ENCODE data around the gene SHISA7.

Gene SHISA7

DNA sequence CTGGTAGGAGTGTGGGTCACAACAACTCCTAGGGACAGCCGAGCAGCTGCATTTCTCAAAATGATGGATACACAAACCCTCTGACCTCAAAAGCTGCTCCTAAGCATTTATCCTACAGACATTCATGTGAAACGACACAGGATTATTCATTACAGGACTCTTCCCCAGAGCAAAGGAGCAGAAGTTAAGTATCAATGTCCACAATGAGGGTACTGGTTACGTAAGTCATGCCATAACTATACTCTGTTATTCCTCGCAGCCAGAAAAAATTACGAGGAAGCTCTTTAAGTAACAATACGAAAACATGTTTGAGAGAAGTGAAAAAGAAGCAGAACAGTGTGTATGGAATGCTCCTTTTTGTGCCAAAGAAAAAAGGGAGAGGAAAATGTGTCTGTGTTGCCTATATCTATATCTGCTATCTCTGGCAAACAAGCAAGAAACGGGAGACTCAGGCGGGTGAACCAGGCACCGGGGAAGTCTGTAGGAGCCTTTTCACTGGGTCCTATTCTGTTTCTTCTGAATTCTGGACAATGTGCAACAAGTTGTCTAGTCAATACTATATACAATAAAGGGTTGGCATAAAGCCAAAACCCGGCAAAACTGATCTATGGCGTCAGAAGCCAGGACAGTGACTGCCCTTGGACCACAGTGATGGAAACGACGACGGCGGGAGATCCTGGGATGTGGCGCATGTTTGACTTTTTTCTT lies 17.0 kb upstream of the SHISA7 start (continued):
- no peak for TF ChIP-seq POU6F1 (CRISPR knock-in tag; IDR thresholded peaks at IDR 0.05; ENCODE audit: borderline replicate concordance, low read depth)

DNA sequence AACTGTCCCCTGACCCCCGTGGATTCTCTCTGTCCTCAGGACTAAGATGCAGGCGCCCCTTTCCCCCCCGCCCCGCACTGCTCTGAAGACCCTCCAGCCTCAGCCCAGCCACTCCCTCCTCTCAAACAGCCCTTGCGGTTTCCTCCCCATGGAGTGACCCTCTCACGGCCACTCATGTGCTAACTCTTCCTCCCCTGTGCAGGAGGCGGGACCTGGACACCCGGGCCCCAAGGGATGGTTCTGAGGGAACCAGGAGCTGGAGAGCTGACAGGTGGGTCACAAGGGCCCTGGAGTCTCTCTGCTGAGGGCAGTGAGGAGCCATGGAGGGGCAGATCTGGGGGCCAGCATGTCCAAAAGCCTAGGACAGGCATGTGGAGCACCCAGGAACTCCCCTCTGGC lies 16.4 kb upstream of the SHISA7 start:
- no peak for ATAC-seq
- TF ChIP-seq BACH2 (CRISPR knock-in tag; IDR thresholded peaks at IDR 0.05; ENCODE audit: borderline replicate concordance) (no peak), ZNF8 (CRISPR knock-in tag; IDR thresholded peaks at IDR 0.05) (no peak), ISL1 (CRISPR knock-in tag; IDR thresholded peaks at IDR 0.05) (no peak)

DNA sequence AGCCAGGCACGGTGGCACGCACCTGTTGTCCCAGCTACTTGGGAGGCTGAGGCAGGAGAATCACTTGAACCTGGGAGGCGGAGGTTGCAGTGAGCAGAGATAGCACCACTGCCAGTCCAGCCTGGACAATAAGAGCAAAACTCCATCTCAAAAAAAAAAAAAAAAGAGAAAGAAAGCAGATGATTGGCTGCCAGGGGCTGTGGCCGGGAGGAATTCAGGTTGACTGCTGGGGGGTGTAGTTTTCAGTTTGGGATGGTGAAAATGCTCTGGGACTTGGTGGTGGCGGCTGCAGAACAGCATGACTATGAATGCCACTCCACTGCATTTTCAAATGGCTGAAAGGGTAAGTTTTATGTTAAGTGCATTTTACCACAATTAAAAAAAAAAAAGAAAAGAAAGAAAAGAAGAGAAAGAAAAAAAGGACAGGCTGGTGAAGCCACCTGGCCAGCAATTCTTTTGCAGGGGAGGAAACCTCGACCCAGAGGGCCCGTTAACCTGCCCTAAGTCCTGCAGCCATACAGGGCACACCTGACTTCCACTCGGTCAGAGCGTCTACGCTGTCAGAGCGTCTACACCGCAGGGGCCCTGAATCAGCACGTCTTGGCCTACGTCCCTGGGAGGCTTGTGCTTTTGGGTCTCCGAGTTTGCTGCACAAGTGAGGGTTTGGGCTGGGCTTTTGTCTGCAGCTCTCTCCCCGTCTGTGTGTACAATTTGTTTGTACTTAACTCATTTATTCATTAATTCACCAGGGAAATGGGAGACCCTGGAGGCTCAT lies 14.8 kb upstream of the SHISA7 start:
- TF ChIP-seq PPARA (CRISPR knock-in tag; IDR thresholded peaks at IDR 0.05; ENCODE audit: borderline replicate concordance) = no peak
- TF ChIP-seq BACH2 (CRISPR knock-in tag; IDR thresholded peaks at IDR 0.05; ENCODE audit: borderline replicate concordance) = no peak
- no peak for TF ChIP-seq ARNTL (CRISPR knock-in tag; IDR thresholded peaks at IDR 0.05; ENCODE audit: borderline replicate concordance, low read depth)
- no peak for TF ChIP-seq CREB5 (CRISPR knock-in tag; IDR thresholded peaks at IDR 0.05; ENCODE audit: low read depth)
- TF ChIP-seq TOX (CRISPR knock-in tag; IDR thresholded peaks at IDR 0.05; ENCODE audit: borderline replicate concordance) = no peak
- no peak for TF ChIP-seq POU6F1 (CRISPR knock-in tag; IDR thresholded peaks at IDR 0.05; ENCODE audit: borderline replicate concordance, low read depth)
- TF ChIP-seq RARB (CRISPR knock-in tag; IDR thresholded peaks at IDR 0.05) = no peak
- TF ChIP-seq, protein P1, sequence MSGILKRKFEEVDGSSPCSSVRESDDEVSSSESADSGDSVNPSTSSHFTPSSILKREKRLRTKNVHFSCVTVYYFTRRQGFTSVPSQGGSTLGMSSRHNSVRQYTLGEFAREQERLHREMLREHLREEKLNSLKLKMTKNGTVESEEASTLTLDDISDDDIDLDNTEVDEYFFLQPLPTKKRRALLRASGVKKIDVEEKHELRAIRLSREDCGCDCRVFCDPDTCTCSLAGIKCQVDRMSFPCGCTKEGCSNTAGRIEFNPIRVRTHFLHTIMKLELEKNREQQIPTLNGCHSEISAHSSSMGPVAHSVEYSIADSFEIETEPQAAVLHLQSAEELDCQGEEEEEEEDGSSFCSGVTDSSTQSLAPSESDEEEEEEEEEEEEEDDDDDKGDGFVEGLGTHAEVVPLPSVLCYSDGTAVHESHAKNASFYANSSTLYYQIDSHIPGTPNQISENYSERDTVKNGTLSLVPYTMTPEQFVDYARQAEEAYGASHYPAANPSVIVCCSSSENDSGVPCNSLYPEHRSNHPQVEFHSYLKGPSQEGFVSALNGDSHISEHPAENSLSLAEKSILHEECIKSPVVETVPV (CRISPR knock-in tag; IDR thresholded peaks at IDR 0.05) = no peak
- TF ChIP-seq ZNF565 (CRISPR knock-in tag; conservative IDR thresholded peaks at IDR 0.05; ENCODE audit: low read depth) = no peak
- no peak for TF ChIP-seq ESRRG (CRISPR knock-in tag; IDR thresholded peaks at IDR 0.05)
- TF ChIP-seq ZNF70 (CRISPR knock-in tag; IDR thresholded peaks at IDR 0.05) = no peak
- no peak for TF ChIP-seq SNAI2 (CRISPR knock-in tag; IDR thresholded peaks at IDR 0.05)
- TF ChIP-seq ZC3H10 (CRISPR knock-in tag; IDR thresholded peaks at IDR 0.05) = no peak
- TF ChIP-seq TCF4 (CRISPR knock-in tag; IDR thresholded peaks at IDR 0.05; ENCODE audit: borderline replicate concordance) = no peak
- TF ChIP-seq ZNF8 (CRISPR knock-in tag; IDR thresholded peaks at IDR 0.05) = no peak
- no peak for TF ChIP-seq OSR1 (CRISPR knock-in tag; IDR thresholded peaks at IDR 0.05)
- TF ChIP-seq, protein P2, sequence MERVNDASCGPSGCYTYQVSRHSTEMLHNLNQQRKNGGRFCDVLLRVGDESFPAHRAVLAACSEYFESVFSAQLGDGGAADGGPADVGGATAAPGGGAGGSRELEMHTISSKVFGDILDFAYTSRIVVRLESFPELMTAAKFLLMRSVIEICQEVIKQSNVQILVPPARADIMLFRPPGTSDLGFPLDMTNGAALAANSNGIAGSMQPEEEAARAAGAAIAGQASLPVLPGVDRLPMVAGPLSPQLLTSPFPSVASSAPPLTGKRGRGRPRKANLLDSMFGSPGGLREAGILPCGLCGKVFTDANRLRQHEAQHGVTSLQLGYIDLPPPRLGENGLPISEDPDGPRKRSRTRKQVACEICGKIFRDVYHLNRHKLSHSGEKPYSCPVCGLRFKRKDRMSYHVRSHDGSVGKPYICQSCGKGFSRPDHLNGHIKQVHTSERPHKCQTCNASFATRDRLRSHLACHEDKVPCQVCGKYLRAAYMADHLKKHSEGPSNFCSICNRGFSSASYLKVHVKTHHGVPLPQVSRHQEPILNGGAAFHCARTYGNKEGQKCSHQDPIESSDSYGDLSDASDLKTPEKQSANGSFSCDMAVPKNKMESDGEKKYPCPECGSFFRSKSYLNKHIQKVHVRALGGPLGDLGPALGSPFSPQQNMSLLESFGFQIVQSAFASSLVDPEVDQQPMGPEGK (CRISPR knock-in tag; IDR thresholded peaks at IDR 0.05; ENCODE audit: borderline replicate concordance) = no peak
- no peak for TF ChIP-seq ZFP3 (CRISPR knock-in tag; IDR thresholded peaks at IDR 0.05)
- ATAC-seq = no peak

DNA sequence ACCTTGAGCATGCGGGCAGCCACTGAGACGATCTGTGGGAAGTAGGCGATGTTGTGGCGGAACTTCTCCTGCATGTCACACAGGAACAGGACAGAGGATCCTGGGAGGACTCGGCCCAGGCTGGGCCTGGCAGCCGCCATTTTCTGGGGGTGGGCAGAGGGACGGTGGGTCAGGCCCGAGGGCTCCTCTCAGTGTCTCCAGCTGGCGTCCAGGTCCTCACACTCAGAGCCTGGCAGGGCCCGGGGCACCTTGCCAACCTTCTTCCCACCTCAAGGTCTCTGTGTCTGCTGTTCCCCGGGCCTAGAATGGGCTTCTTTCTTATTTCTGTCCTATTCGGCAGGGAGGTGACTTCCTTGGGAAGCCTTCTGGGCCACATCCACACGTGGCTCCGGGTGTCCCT lies 13.2 kb upstream of the SHISA7 start:
- TF ChIP-seq TCF4 (CRISPR knock-in tag; IDR thresholded peaks at IDR 0.05; ENCODE audit: borderline replicate concordance) (no peak), CSDC2 (CRISPR knock-in tag; IDR thresholded peaks at IDR 0.05) (no peak), OSR1 (CRISPR knock-in tag; IDR thresholded peaks at IDR 0.05) (no peak), TOX (CRISPR knock-in tag; IDR thresholded peaks at IDR 0.05; ENCODE audit: borderline replicate concordance) (no peak), ZNF565 (CRISPR knock-in tag; conservative IDR thresholded peaks at IDR 0.05; ENCODE audit: low read depth) (no peak), PPARA (CRISPR knock-in tag; IDR thresholded peaks at IDR 0.05; ENCODE audit: borderline replicate concordance) (no peak), POU6F1 (CRISPR knock-in tag; IDR thresholded peaks at IDR 0.05; ENCODE audit: borderline replicate concordance, low read depth) (no peak), ZFP3 (CRISPR knock-in tag; IDR thresholded peaks at IDR 0.05) (no peak), ZFP30 (CRISPR knock-in tag; IDR thresholded peaks at IDR 0.05) (no peak), ZNF70 (CRISPR knock-in tag; IDR thresholded peaks at IDR 0.05) (no peak), BACH2 (CRISPR knock-in tag; IDR thresholded peaks at IDR 0.05; ENCODE audit: borderline replicate concordance) (no peak), ARNTL (CRISPR knock-in tag; IDR thresholded peaks at IDR 0.05; ENCODE audit: borderline replicate concordance, low read depth) (no peak)
- TF ChIP-seq, protein P1 (CRISPR knock-in tag; IDR thresholded peaks at IDR 0.05) = no peak
- no peak for ATAC-seq
